ENCODE data around the gene GSTM2. TPM values are rescaled to one million over a fixed set of nuclear protein-coding genes. Genes with fewer than 3 reads are reported as not detected.

GSTM2 gene
- total RNA-seq, 1 experiment from 2014 or later: 14.9 TPM

GRCh38 chr1:109714661-109715372 lies 47.0 kb downstream of the GSTM2 start:
- H3K9me3 ChIP-seq (ENCODE audit: control insufficient read depth, low read depth, low read length): no peaks in the 10 kb centered on the region
- no peak overlapping the region for H3K4ac ChIP-seq (ENCODE audit: low read depth, low read length)
- no peak overlapping the region for H2AFZ ChIP-seq (ENCODE audit: low read length)
- no peak overlapping the region for H2BK20ac ChIP-seq (ENCODE audit: low read depth, low read length, poor library complexity, severe bottlenecking)
- H3K23ac ChIP-seq (ENCODE audit: insufficient read length, low read depth, low read length): no peak overlapping the region
- no CpG with 5 or more reads among the region's 12 CpGs for WGBS (ENCODE audit: extremely low coverage, insufficient read length, low lambda C conversion rate)
- Mint-ChIP-seq H3K27me3 (ENCODE audit: low read depth) (peaks cover 9% of the 10 kb centered on the region), H3K27ac (no peak overlapping the region), H3K36me3 (ENCODE audit: insufficient read depth in 1 of 3, low read depth in 3 of 3) (no peaks in the 10 kb centered on the region), H3K9me3 (no peaks in the 10 kb centered on the region; a peak in 1 of 5 replicates), H3K4me3 (no peak overlapping the region), H3K4me1 (no peaks in the 10 kb centered on the region; a peak in 1 of 4 replicates)
- no peak overlapping the region for H4K5ac ChIP-seq (ENCODE audit: insufficient read length, low read depth, low read length)
- H4K20me1 ChIP-seq (ENCODE audit: control insufficient read depth, insufficient read depth, insufficient read length): no peaks in the 10 kb centered on the region
- no peak for TF ChIP-seq CTCF (conservative IDR thresholded peaks at IDR 0.05)
- no peaks in the 10 kb centered on the region; the same call in 1 of the 2 replicates for H3K27me3 ChIP-seq (ENCODE audit: insufficient read depth, low read length)
- no peak overlapping the region for H4K8ac ChIP-seq (replicated peaks; ENCODE audit: insufficient read length, low read depth, low read length)
- no peak overlapping the region for H2BK12ac ChIP-seq (ENCODE audit: insufficient read length, low read depth, low read length)
- no peaks in the 10 kb centered on the region for H3K23me2 ChIP-seq (ENCODE audit: insufficient read length, low read depth, low read length, poor library complexity, severe bottlenecking)
- H2AK5ac ChIP-seq (ENCODE audit: insufficient read length, low read length): no peak overlapping the region
- no peak overlapping the region for H2BK120ac ChIP-seq (ENCODE audit: low read depth, low read length, poor library complexity, severe bottlenecking)
- H3K79me1 ChIP-seq (ENCODE audit: insufficient read depth, low read depth, low read length, poor library complexity, severe bottlenecking): no peaks in the 10 kb centered on the region
- no peak overlapping the region for H3K4me2 ChIP-seq (ENCODE audit: insufficient read depth, insufficient read length, low read length)
- no peaks in the 10 kb centered on the region for H3K79me2 ChIP-seq (ENCODE audit: insufficient read depth, low read length)
- no peak overlapping the region for H3K14ac ChIP-seq (ENCODE audit: insufficient read depth, low read length)
- no peak overlapping the region for H4K91ac ChIP-seq (ENCODE audit: insufficient read length, low read depth, low read length)
- no peaks in the 10 kb centered on the region for H3K4me1 ChIP-seq (ENCODE audit: insufficient read depth, low read length)
- no peak overlapping the region for H2BK5ac ChIP-seq (ENCODE audit: insufficient read length, low read length)
- DNase-seq: no peak
- H3K27ac ChIP-seq (ENCODE audit: insufficient read length, low read depth, low read length): no peak overlapping the region
- no peak overlapping the region for H3K18ac ChIP-seq (ENCODE audit: insufficient read length, low read depth, low read length)
- H2BK15ac ChIP-seq (ENCODE audit: low read depth, low read length): no peak overlapping the region
- H3K56ac ChIP-seq (ENCODE audit: insufficient read length, low read depth, low read length): no peak overlapping the region
- H3T11ph ChIP-seq (ENCODE audit: low read length): no peak overlapping the region
- no peak overlapping the region for H3K9ac ChIP-seq (ENCODE audit: extremely low read depth, insufficient read length, low read length)
